Liver (tissue), 9 donors: ENCODE data around the gene RAD23B. TPM values are rescaled to one million over a fixed set of nuclear protein-coding genes. Genes with fewer than 3 reads are reported as not detected.

Experiments
- DNase-seq: peaks from one replicate; pipeline ENCODE4 v3.0.0-alpha.2; 2017; ENCODE audit warnings: low spot score
- H3K27ac ChIP-seq, 2 donors: one replicate each; pipeline ENCODE4 v1.7.0; 2013; ENCODE audit warnings: inconsistent platforms in 2 of 2, low read length in 2 of 2, control low read depth in 1 of 2, low read depth in 1 of 2, mild to moderate bottlenecking in 1 of 2
- H3K27me3 ChIP-seq, 4 donors: one replicate each; pipeline versions ENCODE4 v1.6.1 to v1.7.0; 2013; ENCODE audit warnings: low read length in 3 of 4, inconsistent platforms in 1 of 4, mild to moderate bottlenecking in 1 of 4, moderate library complexity in 1 of 4; ENCODE audit not compliant: control insufficient read depth in 4 of 4, insufficient read depth in 4 of 4
- H3K36me3 ChIP-seq, 4 donors: one replicate each; pipeline versions ENCODE4 v1.6.1 to v1.7.0; 2013; ENCODE audit warnings: low read length in 3 of 4, mild to moderate bottlenecking in 3 of 4, low read depth in 1 of 4, moderate library complexity in 1 of 4; ENCODE audit not compliant: control insufficient read depth in 4 of 4, insufficient read depth in 3 of 4
- H3K4me1 ChIP-seq, 4 donors: one replicate each; pipeline versions ENCODE4 v1.6.1 to v1.7.0; 2013; ENCODE audit warnings: low read length in 3 of 4, mild to moderate bottlenecking in 3 of 4, moderate library complexity in 1 of 4; ENCODE audit not compliant: control insufficient read depth in 4 of 4, insufficient read depth in 4 of 4
- H3K4me3 ChIP-seq, 3 donors: one replicate each; pipeline versions ENCODE4 v1.6.1 to v1.7.0; 2013; ENCODE audit warnings: low read length in 3 of 3, control low read depth in 1 of 3, low read depth in 1 of 3, mild to moderate bottlenecking in 1 of 3
- H3K9ac ChIP-seq, 2 donors: one replicate each; pipeline ENCODE4 v1.7.0; 2013; ENCODE audit warnings: low read length in 2 of 2, mild to moderate bottlenecking in 2 of 2, moderate library complexity in 2 of 2, control low read depth in 1 of 2, low read depth in 1 of 2
- H3K9me3 ChIP-seq, 4 donors: one replicate each; pipeline versions ENCODE4 v1.6.1 to v1.7.0; 2013; ENCODE audit warnings: low read length in 3 of 4; ENCODE audit not compliant: control insufficient read depth in 4 of 4
- EGR1 ChIP-seq, 2 donors: IDR thresholded peaks; 2 replicates each; pipeline ENCODE4 v1.6.1; 2016 to 2018; ENCODE audit warnings: antibody characterized with exemption in 2 of 2, low read depth in 2 of 2
- FOXA1 ChIP-seq: IDR thresholded peaks from 2 replicates; pipeline ENCODE4 v1.6.1; 2016; ENCODE audit warnings: antibody characterized with exemption
- FOXA2 ChIP-seq: IDR thresholded peaks from 2 replicates; pipeline ENCODE4 v1.6.1; 2016; ENCODE audit warnings: antibody characterized with exemption
- GABPA ChIP-seq, 2 donors: IDR thresholded peaks in 1 of 2; conservative IDR thresholded peaks in 1 of 2; 2 replicates each; pipeline ENCODE4 v1.6.1; 2016; ENCODE audit warnings: antibody characterized with exemption in 2 of 2, mild to moderate bottlenecking in 1 of 2, moderate library complexity in 1 of 2
- HNF4A ChIP-seq, 2 donors: conservative IDR thresholded peaks; 2 replicates each; pipeline ENCODE4 v1.6.1; 2016; ENCODE audit warnings: antibody characterized with exemption in 2 of 2, mild to moderate bottlenecking in 2 of 2
- HNF4G ChIP-seq: IDR thresholded peaks from 2 replicates; pipeline ENCODE4 v1.6.1; 2016; ENCODE audit warnings: antibody characterized with exemption
- JUND ChIP-seq, 2 donors: IDR thresholded peaks; 2 replicates each; pipeline ENCODE4 v1.6.1; 2016; ENCODE audit warnings: antibody characterized with exemption in 2 of 2
- NR2F2 ChIP-seq: IDR thresholded peaks from 2 replicates; pipeline ENCODE4 v1.6.1; 2016; ENCODE audit warnings: antibody characterized with exemption
- RAD21 ChIP-seq, 2 donors: IDR thresholded peaks; 2 replicates each; pipeline ENCODE4 v1.6.1; 2016; ENCODE audit warnings: antibody characterized with exemption in 2 of 2, mild to moderate bottlenecking in 2 of 2
- RXRA ChIP-seq, 2 donors: IDR thresholded peaks; 2 replicates each; pipeline ENCODE4 v1.6.1; 2017 to 2018; ENCODE audit warnings: antibody characterized with exemption in 2 of 2, mild to moderate bottlenecking in 1 of 2
- SP1 ChIP-seq: IDR thresholded peaks from 2 replicates; pipeline ENCODE4 v1.6.1; 2018; ENCODE audit warnings: antibody characterized with exemption, mild to moderate bottlenecking
- TAF1 ChIP-seq: conservative IDR thresholded peaks from 2 replicates; pipeline ENCODE4 v1.6.1; 2016; ENCODE audit warnings: antibody characterized with exemption, mild to moderate bottlenecking
- YY1 ChIP-seq: IDR thresholded peaks from 2 replicates; pipeline ENCODE4 v1.6.1; 2016; ENCODE audit warnings: antibody characterized with exemption, mild to moderate bottlenecking
- WGBS: extraction: QIAGEN DNeasy Blood & Tissue Kit; methylation state at CpG from one replicate; pipeline ENCODE4 v1.1.7; 2013; 5-methylcytosine and 5-hydroxymethylcytosine counted together
- polyA plus RNA-seq, 2 donors: library from polyadenylated mRNA; stranded (reverse) in 1 of 2; unstranded in 1 of 2; fragments of 200-250 nt in 1 of 2; fragments of >200 nt in 1 of 2; fragmentation: Nextera tagmentation in 1 of 2; extraction: Ambion mirVana in 1 of 2; gene quantifications; one replicate each; pipeline versions ENCODE4 v1.2.1 to v1.2.3, GENCODE V29; 2013 to 2015
- total RNA-seq, 2 donors: library from RNA; depleted of rRNA; stranded (reverse); fragments of >200 nt; gene quantifications; one replicate each; pipeline ENCODE4 v1.2.3, GENCODE V29; 2014
- TF ChIP-seq, protein P1 (sequence below): IDR thresholded peaks from 2 replicates; pipeline ENCODE4 v1.6.1; 2016; ENCODE audit warnings: antibody characterized with exemption, mild to moderate bottlenecking
- TF ChIP-seq, protein P2 (sequence below): fragments of 150-350 bp; IDR thresholded peaks from 2 replicates; pipeline ENCODE4 v1.5.1; 2017; ENCODE audit warnings: improper control_type of control experiment, low read depth, low read length; ENCODE audit not compliant: missing input control
- TF ChIP-seq, protein P3 (sequence below): IDR thresholded peaks from 2 replicates; pipeline ENCODE4 v1.6.1; 2016; ENCODE audit warnings: antibody characterized with exemption
- TF ChIP-seq, protein P4 (sequence below): IDR thresholded peaks from 2 replicates; pipeline ENCODE4 v1.6.1; 2016; ENCODE audit warnings: antibody characterized with exemption
- TF ChIP-seq, protein P5 (sequence below): IDR thresholded peaks from 2 replicates; pipeline ENCODE4 v1.6.1; 2016; ENCODE audit warnings: antibody characterized with exemption
- donor health status: healthy.
- donor health status: healthy.
- donor health status: healthy.
- donor health status: healthy.
- donor health status: healthy.

RAD23B gene
- total and polyA plus RNA-seq, 4 donors = 13.6 to 101 (median 61.6) TPM

DNA sequence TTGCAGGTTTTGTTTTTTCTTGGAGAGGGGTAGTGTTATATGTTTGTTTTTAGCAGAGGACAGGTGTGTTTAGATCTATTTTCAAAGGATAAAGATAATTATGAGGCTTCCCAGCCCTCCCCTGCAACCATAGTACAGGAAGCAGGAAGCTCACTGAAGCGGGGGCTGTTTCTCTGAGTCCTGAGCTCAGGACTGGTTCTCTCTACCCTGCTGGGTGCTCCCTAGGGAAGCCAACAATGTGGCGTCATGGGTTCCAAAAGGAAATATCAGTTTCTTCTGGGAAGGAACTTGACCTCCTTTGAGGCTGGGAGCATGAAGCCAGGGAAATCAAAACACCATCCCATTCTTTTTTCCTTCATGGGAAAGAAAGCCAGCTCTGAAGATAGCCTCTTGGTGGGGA is 62.2 kb downstream of the RAD23B start:
- DNase-seq = no peak
- H3K9ac ChIP-seq = no peak overlapping the region
- no peak for TF ChIP-seq GABPA (IDR thresholded peaks at IDR 0.05 in 1 of 2, conservative IDR thresholded peaks at IDR 0.05 in 1 of 2)
- TF ChIP-seq SP1 = no peak
- TF ChIP-seq EGR1 (IDR thresholded peaks at IDR 0.05; ENCODE audit: low read depth in 2 of 2) = no peak
- TF ChIP-seq, protein P1, sequence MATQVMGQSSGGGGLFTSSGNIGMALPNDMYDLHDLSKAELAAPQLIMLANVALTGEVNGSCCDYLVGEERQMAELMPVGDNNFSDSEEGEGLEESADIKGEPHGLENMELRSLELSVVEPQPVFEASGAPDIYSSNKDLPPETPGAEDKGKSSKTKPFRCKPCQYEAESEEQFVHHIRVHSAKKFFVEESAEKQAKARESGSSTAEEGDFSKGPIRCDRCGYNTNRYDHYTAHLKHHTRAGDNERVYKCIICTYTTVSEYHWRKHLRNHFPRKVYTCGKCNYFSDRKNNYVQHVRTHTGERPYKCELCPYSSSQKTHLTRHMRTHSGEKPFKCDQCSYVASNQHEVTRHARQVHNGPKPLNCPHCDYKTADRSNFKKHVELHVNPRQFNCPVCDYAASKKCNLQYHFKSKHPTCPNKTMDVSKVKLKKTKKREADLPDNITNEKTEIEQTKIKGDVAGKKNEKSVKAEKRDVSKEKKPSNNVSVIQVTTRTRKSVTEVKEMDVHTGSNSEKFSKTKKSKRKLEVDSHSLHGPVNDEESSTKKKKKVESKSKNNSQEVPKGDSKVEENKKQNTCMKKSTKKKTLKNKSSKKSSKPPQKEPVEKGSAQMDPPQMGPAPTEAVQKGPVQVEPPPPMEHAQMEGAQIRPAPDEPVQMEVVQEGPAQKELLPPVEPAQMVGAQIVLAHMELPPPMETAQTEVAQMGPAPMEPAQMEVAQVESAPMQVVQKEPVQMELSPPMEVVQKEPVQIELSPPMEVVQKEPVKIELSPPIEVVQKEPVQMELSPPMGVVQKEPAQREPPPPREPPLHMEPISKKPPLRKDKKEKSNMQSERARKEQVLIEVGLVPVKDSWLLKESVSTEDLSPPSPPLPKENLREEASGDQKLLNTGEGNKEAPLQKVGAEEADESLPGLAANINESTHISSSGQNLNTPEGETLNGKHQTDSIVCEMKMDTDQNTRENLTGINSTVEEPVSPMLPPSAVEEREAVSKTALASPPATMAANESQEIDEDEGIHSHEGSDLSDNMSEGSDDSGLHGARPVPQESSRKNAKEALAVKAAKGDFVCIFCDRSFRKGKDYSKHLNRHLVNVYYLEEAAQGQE = no peak
- TF ChIP-seq, protein P2, sequence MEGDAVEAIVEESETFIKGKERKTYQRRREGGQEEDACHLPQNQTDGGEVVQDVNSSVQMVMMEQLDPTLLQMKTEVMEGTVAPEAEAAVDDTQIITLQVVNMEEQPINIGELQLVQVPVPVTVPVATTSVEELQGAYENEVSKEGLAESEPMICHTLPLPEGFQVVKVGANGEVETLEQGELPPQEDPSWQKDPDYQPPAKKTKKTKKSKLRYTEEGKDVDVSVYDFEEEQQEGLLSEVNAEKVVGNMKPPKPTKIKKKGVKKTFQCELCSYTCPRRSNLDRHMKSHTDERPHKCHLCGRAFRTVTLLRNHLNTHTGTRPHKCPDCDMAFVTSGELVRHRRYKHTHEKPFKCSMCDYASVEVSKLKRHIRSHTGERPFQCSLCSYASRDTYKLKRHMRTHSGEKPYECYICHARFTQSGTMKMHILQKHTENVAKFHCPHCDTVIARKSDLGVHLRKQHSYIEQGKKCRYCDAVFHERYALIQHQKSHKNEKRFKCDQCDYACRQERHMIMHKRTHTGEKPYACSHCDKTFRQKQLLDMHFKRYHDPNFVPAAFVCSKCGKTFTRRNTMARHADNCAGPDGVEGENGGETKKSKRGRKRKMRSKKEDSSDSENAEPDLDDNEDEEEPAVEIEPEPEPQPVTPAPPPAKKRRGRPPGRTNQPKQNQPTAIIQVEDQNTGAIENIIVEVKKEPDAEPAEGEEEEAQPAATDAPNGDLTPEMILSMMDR = no peak
- no peak for TF ChIP-seq FOXA1
- TF ChIP-seq, protein P3, sequence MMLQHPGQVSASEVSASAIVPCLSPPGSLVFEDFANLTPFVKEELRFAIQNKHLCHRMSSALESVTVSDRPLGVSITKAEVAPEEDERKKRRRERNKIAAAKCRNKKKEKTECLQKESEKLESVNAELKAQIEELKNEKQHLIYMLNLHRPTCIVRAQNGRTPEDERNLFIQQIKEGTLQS = no peak
- no peak for TF ChIP-seq YY1
- TF ChIP-seq FOXA2 = no peak
- no peak for TF ChIP-seq HNF4G
- no peak for TF ChIP-seq HNF4A (conservative IDR thresholded peaks at IDR 0.05)
- TF ChIP-seq, protein P4, sequence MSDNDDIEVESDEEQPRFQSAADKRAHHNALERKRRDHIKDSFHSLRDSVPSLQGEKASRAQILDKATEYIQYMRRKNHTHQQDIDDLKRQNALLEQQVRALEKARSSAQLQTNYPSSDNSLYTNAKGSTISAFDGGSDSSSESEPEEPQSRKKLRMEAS = no peak
- no peak for TF ChIP-seq NR2F2
- no peak for TF ChIP-seq RXRA (IDR thresholded peaks at IDR 0.05)
- TF ChIP-seq JUND (IDR thresholded peaks at IDR 0.05) = no peak
- TF ChIP-seq TAF1 = no peak
- TF ChIP-seq RAD21 (IDR thresholded peaks at IDR 0.05) = no peak
- TF ChIP-seq, protein P5, sequence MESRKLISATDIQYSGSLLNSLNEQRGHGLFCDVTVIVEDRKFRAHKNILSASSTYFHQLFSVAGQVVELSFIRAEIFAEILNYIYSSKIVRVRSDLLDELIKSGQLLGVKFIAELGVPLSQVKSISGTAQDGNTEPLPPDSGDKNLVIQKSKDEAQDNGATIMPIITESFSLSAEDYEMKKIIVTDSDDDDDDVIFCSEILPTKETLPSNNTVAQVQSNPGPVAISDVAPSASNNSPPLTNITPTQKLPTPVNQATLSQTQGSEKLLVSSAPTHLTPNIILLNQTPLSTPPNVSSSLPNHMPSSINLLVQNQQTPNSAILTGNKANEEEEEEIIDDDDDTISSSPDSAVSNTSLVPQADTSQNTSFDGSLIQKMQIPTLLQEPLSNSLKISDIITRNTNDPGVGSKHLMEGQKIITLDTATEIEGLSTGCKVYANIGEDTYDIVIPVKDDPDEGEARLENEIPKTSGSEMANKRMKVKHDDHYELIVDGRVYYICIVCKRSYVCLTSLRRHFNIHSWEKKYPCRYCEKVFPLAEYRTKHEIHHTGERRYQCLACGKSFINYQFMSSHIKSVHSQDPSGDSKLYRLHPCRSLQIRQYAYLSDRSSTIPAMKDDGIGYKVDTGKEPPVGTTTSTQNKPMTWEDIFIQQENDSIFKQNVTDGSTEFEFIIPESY = no peak
- no peaks in the 10 kb centered on the region for H3K36me3 ChIP-seq
- no peaks in the 10 kb centered on the region for H3K27me3 ChIP-seq
- H3K9me3 ChIP-seq = no peaks in the 10 kb centered on the region
- WGBS = 59% methylated on average over 2 of the region's 2 CpGs
- no peak overlapping the region for H3K4me3 ChIP-seq
- peaks cover 0 to 10% (median 2%) of the 10 kb centered on the region in 4 donors for H3K4me1 ChIP-seq
- no peak overlapping the region for H3K27ac ChIP-seq
